Suppressor macrophage treated with lipopolysaccharide for 1 hour (primary cell): Measurements from ENCODE around the gene MALSU1.

Experiments
- DNase-seq, 3 donors: peaks; one replicate each; pipeline ENCODE4 v3.0.0-alpha.2; 2020 to 2022

The MALSU1 gene

DNA sequence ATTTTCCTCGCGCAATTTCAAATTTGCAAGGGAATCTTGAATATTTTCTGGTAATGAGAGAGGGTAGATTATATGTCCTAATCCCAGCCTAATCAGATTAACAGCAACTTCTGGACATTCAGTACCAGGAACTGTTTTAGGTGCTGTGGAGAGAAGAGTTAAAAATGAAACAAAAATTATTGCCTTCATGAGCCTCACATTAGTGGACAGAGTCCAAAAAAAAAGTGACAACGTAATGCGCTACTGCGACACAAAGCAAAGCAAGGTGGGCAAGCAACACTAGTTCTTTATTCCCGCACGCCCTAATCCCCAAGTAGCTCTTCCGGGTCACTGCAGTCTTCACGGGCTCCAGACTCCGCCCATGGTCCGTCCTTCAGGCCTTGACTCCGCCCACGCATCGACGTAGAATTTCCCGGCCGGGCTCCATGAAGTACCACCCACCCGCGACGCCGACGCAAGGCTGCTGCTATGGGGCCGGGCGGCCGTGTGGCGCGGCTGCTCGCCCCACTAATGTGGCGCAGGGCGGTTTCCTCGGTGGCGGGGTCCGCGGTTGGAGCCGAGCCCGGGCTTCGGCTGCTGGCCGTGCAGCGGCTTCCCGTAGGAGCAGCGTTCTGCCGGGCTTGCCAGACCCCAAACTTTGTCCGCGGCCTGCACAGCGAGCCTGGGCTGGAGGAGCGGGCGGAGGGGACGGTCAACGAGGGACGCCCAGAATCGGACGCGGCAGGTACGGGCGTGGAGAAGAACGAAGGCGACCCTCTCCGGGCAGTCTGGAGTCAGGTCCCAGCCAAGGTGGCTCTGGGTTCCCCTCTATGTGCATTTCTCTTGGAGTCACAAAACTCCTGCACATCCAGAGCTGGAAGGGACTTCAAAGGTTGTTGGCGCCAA, at the start of gene MALSU1:
TSS of gene MALSU1 (plus strand) at position 455 of the 885 bp plus-strand sequence. CDS start at position 469, 14 bp downstream.
- peak; percentile 99 to 100 (median 100) for DNase-seq

DNA sequence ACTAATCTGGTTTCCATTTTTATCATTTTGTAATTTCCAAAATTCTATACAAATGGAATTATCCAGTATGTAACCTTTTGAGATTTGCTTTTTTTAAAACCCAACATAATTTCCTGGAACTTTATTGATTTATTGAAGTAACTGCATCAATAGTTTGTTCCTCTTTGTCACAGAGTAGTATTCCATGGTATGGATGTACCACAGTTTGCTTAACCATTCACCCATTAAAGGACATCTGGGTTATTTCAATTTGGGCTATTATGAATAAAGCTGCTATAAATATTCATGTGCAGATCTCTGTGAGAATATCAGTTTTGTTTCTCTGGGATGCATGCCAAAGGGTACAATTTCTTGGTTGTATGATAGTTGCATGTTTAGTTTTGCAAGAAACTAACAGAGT, 49.7 kb upstream of the MALSU1 start:
- DNase-seq = peak in 1 of 3 donors; percentile 26

DNA sequence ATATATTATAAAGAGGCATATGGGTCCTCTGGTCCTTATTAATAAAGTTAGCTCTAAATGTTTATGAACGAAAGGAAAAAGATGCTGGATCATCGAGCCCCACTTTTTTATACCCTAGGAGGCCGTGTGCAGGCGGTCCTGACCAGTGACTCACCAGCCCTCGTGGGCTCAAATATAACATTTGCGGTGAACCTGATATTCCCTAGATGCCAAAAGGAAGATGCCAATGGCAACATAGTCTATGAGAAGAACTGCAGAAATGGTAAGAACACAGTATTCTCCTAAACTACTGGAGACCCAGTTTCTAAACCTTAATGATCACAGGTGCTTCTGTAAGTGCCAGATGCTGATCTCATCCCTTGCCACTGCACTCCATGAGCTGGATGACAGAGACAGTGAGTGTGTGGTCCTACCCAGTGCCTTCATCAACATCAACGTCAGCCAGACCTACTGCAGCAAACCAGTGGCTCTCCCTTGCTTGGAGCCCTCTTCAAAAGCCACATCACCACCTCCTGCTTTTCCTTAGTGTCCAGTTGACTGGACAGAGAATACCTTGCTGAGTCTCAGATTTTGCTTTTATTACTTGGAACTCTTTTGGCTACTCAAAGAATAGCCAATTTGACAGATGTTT, 45.0 kb upstream of the MALSU1 start:
- DNase-seq = no peak

DNA sequence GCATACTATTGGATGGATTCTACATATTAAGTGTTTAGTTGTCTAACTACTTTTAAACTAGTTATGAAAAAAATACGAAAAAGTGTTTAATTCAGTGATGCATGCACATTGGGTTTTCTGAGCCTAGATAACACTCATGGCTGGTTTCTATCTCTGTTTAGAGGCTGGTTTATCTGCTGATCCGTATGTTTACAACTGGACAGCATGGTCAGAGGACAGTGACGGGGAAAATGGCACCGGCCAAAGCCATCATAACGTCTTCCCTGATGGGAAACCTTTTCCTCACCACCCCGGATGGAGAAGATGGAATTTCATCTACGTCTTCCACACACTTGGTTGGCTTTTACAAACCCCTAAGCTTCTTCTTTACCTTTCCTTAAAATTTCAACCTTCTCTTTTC, 42.4 kb upstream of the MALSU1 start:
- DNase-seq = no peak

DNA sequence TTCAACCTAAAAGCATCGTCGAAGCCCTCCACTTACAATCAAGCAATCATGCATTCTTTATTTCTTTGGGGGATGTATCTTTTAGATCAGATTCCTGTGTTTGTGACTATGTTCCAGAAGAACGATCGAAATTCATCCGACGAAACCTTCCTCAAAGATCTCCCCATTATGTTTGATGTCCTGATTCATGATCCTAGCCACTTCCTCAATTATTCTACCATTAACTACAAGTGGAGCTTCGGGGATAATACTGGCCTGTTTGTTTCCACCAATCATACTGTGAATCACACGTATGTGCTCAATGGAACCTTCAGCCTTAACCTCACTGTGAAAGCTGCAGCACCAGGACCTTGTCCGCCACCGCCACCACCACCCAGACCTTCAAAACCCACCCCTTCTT, 38.8 kb upstream of the MALSU1 start:
- no peak for DNase-seq

DNA sequence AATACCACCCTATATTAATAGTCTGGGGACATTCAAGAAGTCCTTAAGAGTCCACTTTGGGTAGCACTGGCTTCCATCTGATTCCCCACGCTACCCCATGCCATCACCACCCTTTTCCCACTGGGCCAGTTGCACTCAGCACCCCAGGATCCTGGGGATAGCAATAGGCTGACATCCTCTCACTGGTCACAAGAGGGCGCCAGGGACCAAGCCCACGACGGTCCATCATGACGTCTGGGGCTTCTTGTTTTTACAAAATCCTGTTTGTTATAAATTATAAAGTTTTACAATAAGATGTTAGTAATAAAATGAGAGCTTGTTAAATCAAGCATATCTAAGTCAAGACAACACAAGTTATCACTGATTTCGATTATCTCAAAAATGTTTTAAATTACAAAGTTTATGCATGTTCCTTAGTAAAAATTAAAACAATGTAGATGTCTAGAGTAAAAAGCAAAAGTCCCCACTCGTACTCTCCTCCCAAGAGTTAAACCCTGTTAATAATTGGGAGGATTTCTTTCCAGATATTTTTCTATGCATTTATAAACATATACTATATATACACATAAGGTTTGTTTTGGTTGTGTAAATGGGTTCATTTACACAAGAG, 37.2 kb upstream of the MALSU1 start:
- peak; percentile 76 to 86 (median 85) for DNase-seq

DNA sequence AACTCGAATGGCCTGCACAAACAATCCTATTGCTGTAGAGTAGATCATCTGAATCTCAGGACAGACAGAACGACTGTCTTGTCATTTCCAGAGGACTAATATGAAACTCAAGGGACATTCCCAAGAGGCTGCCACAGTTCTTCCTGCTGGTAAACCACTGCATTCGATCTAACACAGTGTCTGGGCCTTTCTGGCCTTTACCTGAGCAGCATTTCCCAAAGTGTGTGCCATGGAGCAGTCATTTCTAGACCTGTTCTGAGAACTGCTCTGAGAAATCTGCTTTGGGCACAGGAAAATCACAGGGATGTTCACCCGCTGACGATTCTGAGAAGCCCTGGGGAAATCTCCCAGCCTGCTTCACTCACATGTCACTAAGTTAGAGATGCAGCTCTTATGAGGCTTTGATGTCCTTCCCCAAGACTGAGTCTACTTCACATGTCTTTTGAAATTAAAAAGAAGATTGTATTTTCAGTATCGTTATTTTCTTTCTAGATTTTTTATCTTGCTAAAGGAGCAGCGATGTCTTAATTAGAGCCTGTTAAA, 34.2 kb upstream of the MALSU1 start:
- DNase-seq = no peak

DNA sequence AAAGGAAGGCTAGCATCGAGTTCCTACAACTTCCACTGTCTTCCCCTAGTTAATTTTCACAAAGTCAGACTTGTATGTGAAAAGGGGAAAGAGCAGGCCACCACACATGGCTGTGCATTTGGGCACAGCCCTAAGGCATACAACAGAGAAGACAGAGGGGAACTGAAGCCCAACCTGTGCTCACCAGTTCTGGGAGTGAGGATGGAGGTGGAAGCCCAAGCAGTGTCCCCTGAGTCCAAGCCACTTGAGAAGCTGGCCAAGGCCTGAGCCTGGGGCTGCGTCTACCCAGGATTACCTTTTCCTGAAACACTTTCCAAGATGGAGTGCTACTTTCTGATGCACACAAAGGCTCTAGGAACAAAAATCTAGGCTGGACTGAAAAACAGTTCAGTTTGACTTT, 32.2 kb upstream of the MALSU1 start:
- DNase-seq = no peak

DNA sequence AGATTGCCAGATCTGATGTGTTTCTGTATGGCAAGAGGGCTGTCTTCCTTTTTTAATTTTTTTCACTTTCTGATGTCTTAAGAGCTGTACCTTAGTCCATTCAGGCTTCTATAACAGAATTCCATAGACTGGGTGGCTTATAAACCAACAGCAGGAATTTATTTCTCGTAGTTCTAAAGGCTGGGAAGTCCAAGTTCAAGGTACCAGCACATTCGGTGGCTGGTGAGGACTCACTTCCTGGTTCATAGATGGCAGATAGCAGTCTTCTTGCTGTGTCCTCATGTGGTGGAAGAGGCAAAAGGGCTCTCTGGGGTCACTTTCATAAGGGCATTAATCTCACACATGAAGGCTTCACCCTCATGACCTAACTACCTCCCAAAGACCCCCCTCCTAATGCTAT, 31.8 kb upstream of the MALSU1 start:
- DNase-seq = no peak

DNA sequence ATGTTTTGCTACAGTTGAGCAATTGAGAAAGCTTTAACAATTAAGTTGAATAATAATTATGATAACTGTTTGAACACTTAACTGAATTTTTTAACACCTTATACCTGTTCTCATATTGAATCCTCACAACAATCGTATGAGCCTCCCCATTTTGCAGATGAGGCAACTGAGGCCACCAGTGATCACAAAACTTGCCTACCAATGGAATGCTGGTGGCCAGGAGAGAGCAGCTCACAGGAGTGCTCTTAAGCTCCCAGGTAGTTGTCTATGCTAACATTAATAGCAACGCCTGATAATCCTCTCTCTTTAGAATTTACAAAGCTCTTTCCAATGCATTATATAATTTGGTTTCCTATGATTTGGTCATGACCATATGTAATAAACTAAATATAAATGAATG, 31.0 kb upstream of the MALSU1 start:
- no peak for DNase-seq

DNA sequence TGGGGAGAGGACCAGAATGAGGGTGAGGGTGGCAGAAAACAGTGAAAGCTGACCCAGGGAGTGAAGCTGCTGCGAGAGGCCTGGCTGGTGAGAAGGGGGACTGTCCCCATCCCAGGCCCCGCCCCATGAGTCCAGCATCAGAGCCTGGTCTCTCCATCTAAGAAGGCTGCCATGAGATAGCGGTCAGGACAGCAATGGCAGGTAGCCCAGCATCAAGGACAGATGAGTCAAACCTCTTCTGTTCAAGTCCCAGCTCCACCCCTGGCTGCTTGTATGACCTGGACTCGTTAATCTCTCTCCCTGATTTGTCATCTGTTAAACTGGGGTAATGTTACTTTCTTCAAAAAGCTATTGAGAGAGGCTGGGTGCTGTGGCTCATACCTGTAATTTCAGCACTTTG, 30.4 kb upstream of the MALSU1 start:
- no peak for DNase-seq

DNA sequence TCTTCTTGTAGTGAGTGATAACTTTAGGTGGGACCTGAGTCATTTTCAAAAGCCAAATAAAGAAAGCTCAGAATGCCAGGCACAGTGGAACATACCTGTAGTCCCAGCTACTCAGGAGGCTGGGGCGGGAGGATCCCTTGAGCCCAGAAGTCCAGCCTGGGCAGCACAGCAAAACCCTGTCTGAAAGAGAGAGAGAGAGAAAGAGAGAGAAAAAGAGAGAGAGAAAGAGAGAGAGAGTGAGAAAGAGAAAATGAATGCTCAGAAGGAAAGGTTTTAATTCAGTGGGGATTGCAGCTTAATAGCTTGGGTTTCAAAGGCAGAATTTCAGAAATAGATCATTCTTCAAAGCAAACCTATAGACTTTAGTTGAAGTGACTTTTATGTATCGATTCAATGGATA, 26.9 kb upstream of the MALSU1 start:
- DNase-seq = no peak

DNA sequence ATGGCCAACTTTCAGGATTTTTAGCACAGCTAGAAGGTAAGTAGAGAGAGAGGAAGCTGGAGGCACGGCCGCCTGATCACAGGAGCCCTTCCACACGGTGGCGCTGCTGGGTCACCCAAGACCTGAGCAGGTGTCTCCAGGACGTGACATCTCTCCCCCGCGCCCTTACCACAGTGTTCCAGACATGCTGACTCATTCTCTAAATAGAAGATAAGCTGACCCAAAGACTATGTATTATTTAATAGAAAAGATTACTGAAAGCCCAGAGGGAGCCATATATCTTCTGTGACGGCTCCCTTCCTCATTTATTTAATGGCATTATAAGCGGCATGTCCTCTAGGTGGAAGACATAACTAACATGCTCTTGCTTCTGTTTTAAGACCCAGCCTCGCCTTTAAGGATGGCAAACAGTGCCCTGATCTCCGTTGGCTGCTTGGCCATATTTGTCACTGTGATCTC, 26.0 kb upstream of the MALSU1 start:
- peak; percentile 60 to 87 (median 70) for DNase-seq

DNA sequence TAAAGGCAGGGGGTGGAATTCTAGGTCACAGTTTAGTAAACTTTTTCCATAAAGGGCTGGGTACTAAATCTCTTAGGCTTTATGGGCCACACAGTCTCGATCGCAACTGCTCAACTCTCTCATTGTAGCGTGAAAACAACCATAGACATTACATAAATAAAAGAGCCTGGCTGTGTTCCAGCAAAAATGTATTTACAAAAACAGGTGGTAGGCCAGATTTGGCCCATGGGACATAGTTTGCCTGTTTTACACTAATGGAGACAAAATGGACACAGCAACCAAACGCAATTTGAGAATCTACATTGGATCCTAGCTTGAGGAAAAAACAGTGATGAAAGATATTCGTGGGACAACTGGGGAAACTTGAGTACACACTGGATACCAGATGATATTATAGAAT, 23.2 kb upstream of the MALSU1 start:
- DNase-seq = no peak

DNA sequence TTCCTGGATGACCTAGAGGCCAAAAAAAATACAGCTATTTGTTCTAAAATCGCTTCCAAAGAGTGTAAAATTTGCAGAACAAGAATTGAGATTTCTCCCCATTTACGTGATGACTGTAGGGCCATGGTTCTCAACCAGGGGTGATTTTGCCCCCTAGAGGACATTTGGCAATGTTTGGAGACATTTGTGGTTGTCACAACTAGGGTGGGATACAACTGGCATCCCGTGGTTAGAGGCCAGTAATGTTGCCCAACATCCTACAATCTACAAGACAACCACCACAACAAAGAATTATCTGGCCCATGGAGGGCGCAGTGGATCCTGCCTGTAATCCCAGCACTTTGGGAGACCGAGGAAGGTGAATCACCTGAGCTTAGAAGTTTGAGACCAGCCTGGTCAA, 22.8 kb upstream of the MALSU1 start:
- peak in 1 of 3 donors; percentile 8 for DNase-seq

DNA sequence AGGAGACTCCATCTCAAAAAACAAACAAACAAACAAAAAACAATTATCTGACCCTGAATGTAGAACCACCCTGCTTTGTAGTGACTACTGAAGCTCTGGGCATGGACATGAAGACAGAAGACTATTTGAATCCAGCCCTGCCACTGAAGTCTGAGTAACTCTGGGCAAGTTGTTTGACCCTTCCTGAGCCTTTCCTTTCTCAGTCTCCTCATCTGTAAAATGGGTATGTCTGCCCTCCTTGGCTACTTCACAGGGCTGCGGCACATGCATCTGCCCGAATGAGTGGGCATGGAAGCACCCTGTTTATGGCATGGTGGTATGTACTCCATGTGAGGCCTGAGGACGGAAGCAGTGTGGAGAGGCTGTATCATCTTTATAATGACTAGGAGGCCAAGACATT, 22.2 kb upstream of the MALSU1 start:
- no peak for DNase-seq

DNA sequence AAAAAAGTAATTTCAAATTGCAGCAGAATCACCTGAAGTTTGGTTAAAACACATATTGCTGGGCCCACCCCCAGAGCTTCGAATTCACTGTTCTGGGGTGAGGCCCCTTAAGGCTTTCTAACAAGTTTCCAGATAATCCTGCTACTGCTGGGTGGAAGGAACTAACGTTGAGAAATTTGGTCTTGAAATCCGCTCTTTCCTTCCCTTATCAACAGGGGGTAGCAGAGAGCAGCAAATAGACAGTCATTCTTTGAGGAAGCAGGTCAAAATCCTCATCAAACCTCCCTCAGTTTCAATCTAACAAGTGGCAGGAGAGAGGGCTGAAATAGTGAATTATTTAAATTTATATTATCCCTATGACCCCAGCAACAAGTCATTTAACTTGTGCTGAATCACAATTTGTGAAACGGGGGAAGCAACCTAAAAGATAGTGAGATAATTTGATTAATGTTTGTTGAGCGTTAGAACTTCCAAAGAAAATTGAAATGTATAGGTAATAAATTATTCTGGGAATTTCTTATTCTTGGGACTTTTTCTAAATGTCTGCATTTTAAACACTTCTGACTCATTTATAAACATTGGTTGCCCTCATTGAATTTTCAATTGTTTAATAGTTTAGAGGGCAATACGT, 21.7 kb upstream of the MALSU1 start:
- peak; percentile 73 to 77 (median 74) for DNase-seq

DNA sequence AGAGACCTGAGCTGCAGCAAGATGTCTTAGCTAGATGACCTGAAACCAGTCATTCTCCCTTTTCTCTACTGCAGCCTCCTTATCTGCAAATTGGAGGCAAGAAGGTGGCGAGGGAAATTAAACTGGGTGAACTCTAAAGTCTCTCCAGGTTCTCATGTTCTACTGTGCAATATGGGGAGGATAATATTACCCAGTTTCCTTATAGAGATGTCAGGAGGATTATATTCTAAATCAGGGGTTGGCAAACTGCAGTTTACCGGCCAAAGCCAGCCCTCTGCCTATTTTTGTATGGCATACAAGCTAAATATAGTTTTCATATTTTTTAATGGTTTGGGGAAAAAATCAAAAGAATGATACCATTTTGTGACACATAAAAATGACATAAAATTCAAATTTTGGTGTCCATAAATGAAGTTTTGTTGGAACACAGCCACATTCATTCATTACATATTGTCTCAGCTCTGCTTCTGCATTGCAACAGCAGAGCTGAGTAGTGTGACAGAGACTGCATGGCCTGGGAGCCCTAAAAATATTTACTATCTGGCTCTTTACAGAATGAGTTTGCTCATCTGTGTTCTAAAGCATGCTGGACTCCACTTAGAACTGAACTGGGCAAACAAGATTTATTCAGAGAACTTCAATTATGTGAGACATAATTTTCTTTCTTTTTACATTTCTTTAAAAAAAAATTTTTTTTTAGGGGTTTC, 19.2 kb upstream of the MALSU1 start:
- DNase-seq = no peak

DNA sequence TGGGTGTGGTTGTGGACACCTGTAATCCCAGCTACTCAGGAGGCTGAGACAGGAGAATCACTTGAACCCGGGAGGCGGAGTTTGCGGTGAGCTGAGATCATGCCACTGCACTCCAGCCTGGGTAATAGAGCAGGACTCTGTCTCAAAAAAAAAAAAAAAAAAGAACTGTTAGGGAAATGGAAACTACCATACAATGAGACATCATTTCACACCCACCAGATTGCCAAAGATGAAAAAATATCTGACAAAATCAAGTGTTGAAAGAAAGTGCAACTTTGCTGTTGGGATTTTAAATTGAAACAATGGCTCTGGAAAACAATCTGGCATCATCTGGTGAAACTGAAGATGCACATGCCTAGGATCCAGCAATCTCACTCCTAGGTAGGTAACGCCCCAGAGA, 16.1 kb upstream of the MALSU1 start:
- DNase-seq = peak in 2 of 3 donors; percentile 29 to 45

DNA sequence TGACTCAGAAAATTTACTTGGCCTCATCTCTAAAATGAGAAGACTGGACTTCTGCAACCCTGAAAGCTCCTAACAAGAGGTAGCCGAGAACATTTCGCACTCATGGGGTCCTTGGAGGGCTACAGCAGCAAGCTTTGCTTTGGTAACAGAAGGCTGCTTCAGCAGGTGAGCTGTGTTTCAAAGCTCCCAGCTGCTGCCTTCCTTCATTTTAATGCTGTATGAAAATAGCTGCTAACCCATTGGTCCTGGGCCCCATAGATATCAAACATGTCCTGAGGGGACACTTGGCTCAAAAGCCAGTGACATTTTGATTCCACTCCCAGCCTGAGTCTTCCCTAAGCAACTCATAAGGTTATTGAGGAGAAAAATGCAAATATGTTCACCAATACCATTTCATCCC, 14.3 kb upstream of the MALSU1 start:
- no peak for DNase-seq

DNA sequence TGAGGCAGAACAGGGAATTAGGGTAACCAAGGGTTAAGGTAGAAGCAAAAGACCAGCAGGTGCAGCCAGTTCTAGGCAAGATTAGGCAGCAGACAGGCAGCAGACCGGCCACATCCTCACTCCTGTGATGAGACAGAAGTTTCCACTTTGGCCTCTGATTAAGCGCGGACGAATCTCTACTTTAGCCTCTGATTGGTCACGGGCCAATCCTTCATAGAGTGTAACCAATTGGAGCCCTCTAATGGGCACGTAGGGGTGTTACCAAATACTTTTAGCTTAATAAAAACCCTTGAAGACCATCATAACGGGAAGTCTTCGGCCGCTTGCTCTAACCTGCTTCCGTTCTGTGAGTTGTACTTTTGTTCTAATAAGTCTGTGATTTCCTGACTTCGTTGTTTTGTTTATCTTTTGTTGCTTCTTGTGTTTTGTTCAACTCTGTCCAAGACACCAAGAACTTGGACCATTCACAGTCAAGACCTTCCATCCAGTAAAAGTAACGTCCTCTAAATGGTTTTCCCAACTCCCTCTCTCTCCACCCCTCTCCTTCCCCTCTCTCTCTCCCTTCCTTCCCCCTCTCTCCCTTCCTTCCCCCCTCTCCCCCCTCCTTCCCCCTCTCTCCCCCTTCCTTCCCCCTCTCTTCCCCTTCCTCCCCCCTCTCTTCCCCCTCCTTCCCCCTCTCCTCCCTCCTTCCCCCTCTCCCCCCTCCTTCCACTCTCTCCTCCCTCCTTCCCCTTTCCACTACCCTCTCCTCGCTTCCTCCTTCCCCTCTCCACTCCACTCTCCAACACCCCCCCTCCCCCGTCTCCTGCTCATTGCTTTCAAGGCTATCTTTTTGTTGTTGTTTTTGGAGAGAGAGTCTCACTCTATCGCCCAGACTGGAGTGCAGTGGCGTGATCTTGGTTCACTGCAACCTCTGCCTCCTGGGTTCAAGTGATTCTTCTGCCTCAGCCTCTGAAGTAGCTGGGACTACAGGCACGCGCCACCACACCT, 13.2 kb upstream of the MALSU1 start:
- peak in 1 of 3 donors; percentile 15 for DNase-seq
